Esophagus muscularis mucosa (tissue), 4 donors: ENCODE measurements around the gene PLN. TPM values are rescaled to one million over a fixed set of nuclear protein-coding genes. Genes with fewer than 3 reads are reported as not detected.

Experiments
- DNase-seq: peaks from one replicate; pipeline ENCODE4 v3.0.0-alpha.2; 2017; ENCODE audit errors: extremely low spot score
- H3K27ac ChIP-seq, 4 donors: fragments of 200-600 bp; sonication (generic); replicated peaks in 1 of 4; 1 replicate in 3 of 4; 2 replicates in 1 of 4; pipeline ENCODE4 v1.5.1; 2016 to 2019; ENCODE audit warnings: mild to moderate bottlenecking in 1 of 4
- H3K27me3 ChIP-seq, 4 donors: fragments of 200-600 bp; sonication (generic); one replicate each; pipeline versions ENCODE4 v1.5.1 to v1.6.0; 2016 to 2019
- H3K36me3 ChIP-seq, 4 donors: fragments of 200-600 bp; sonication (generic); one replicate each; pipeline ENCODE4 v1.5.1; 2016 to 2019
- H3K4me1 ChIP-seq, 4 donors: fragments of 200-600 bp; sonication (generic); one replicate each; pipeline ENCODE4 v1.5.1; 2016 to 2019
- H3K4me3 ChIP-seq, 4 donors: fragments of 200-600 bp; sonication (generic); 1 replicate in 2 of 4; 2 replicates in 2 of 4; pipeline ENCODE4 v1.5.1; 2016 to 2019; ENCODE audit warnings: mild to moderate bottlenecking in 4 of 4, moderate library complexity in 1 of 4
- H3K9me3 ChIP-seq, 4 donors: fragments of 200-600 bp; sonication (generic); 1 replicate in 3 of 4; 2 replicates in 1 of 4; pipeline ENCODE4 v1.5.1; 2016 to 2019
- CTCF ChIP-seq, 3 experiments: fragments of 200-600 bp in 2 of 3; fragments of 450-650 bp in 1 of 3; sonication (generic) in 2 of 3; IDR thresholded peaks; one replicate each; pipeline ENCODE4 v1.5.1; 2017 to 2019; ENCODE audit warnings: antibody characterized with exemption in 3 of 3, mild to moderate bottlenecking in 2 of 3, moderate library complexity in 1 of 3
- EP300 ChIP-seq: sonication (generic); formaldehyde crosslinking; IDR thresholded peaks from one replicate; pipeline ENCODE4 v1.6.1; 2017; ENCODE audit warnings: antibody characterized with exemption
- POLR2A ChIP-seq: fragments of 450-650 bp; IDR thresholded peaks from one replicate; pipeline ENCODE4 v1.6.1; 2017; ENCODE audit warnings: antibody characterized with exemption, moderate library complexity, mild to moderate bottlenecking, low read depth
- POLR2AphosphoS5 ChIP-seq, 2 donors: sonication (generic); formaldehyde crosslinking; IDR thresholded peaks; one replicate each; pipeline ENCODE4 v1.6.1; 2017; ENCODE audit warnings: antibody characterized with exemption in 2 of 2
- WGBS: methylation state at CpG from one replicate; pipeline ENCODE4 v1.1.5; 2018; 5-methylcytosine and 5-hydroxymethylcytosine counted together
- intact Hi-C: fragments of 100-400 bp; cut with DNase I; formaldehyde crosslinking; loops from one replicate; pipeline ENCODE4 v1.15.1; 2023
- total RNA-seq, 4 donors: library from RNA; depleted of rRNA; stranded (reverse); fragments of >200 nt; gene quantifications; one replicate each; pipeline versions ENCODE4 v1.1.0 to v1.2.1, GENCODE V29; 2016

The PLN gene
- total RNA-seq, 4 donors from 2014 or later: 262 to 431 (median 319) TPM

GRCh38 chr6:118504611-118505010, 43.5 kb upstream of the PLN start:
- H3K27ac ChIP-seq: no peak overlapping the region

GRCh38 chr6:118505656-118506055, 42.4 kb upstream of the PLN start:
- DNase-seq: no peak
- intact Hi-C loops: no loop called here
- Histone ChIP-seq H3K4me3 (no peak overlapping the region), H3K9me3 (no peaks in the 10 kb centered on the region), H3K27me3 (no peaks in the 10 kb centered on the region), H3K36me3 (peaks cover 0 to 6% (median 1%) of the 10 kb centered on the region in 4 donors), H3K27ac (no peak overlapping the region), H3K4me1 (peaks cover 0 to 6% (median 1%) of the 10 kb centered on the region in 4 donors)
- 96% methylated on average over 2 of the region's 2 CpGs for WGBS
- no peak for TF ChIP-seq EP300
- TF ChIP-seq POLR2A: no peak
- no peak for TF ChIP-seq CTCF (IDR thresholded peaks at IDR 0.05)
- no peak for TF ChIP-seq POLR2AphosphoS5 (IDR thresholded peaks at IDR 0.05)

More at GRCh38 chr6:118504611-118505010, 43.5 kb upstream of the PLN start:
- no peak for TF ChIP-seq POLR2A
- Histone ChIP-seq H3K27me3 (no peaks in the 10 kb centered on the region), H3K9me3 (no peaks in the 10 kb centered on the region), H3K36me3 (peaks cover 0 to 6% (median 1%) of the 10 kb centered on the region in 4 donors), H3K4me1 (peaks cover 0 to 6% (median 1%) of the 10 kb centered on the region in 4 donors), H3K4me3 (no peak overlapping the region)
- DNase-seq: no peak
- 97% methylated on average over 2 of the region's 2 CpGs for WGBS
- intact Hi-C loops: no loop called here

- TF ChIP-seq CTCF (IDR thresholded peaks at IDR 0.05): no peak
- no peak for TF ChIP-seq EP300
- no peak for TF ChIP-seq POLR2AphosphoS5 (IDR thresholded peaks at IDR 0.05)
- no peak for TF ChIP-seq POLR2A
- Histone ChIP-seq H3K4me3 (no peak overlapping the region), H3K36me3 (peaks cover 0 to 6% (median 1%) of the 10 kb centered on the region in 4 donors), H3K27me3 (no peaks in the 10 kb centered on the region), H3K9me3 (no peaks in the 10 kb centered on the region), H3K27ac (no peak overlapping the region), H3K4me1 (peaks cover 0 to 6% (median 1%) of the 10 kb centered on the region in 4 donors)
- 88% methylated on average over 5 of the region's 5 CpGs for WGBS
- intact Hi-C loops: no loop called here
- no peak for DNase-seq
Measured at GRCh38 chr6:118506071-118506638, 41.9 kb upstream of the PLN start.

GRCh38 chr6:118507636-118508035, 40.5 kb upstream of the PLN start:
- H3K9me3 ChIP-seq: no peaks in the 10 kb centered on the region
- H3K27ac ChIP-seq: no peak overlapping the region
- TF ChIP-seq EP300 (no peak), POLR2AphosphoS5 (IDR thresholded peaks at IDR 0.05) (no peak), POLR2A (no peak), CTCF (IDR thresholded peaks at IDR 0.05) (no peak)
- peaks cover 0 to 6% (median 3%) of the 10 kb centered on the region in 4 donors for H3K4me1 ChIP-seq
- 100% methylated on average over 1 of the region's 1 CpG for WGBS
- no peaks in the 10 kb centered on the region for H3K27me3 ChIP-seq
- no peak overlapping the region for H3K4me3 ChIP-seq
- no peak for DNase-seq
- intact Hi-C loops: no loop called here
- peaks cover 0 to 6% (median 0%) of the 10 kb centered on the region in 4 donors for H3K36me3 ChIP-seq

- DNase-seq: no peak
- Histone ChIP-seq H3K9me3 (no peaks in the 10 kb centered on the region), H3K27me3 (no peaks in the 10 kb centered on the region), H3K36me3 (peaks cover 0 to 6% (median 0%) of the 10 kb centered on the region in 4 donors), H3K27ac (no peak overlapping the region), H3K4me1 (peaks cover 0 to 6% (median 4%) of the 10 kb centered on the region in 4 donors), H3K4me3 (no peak overlapping the region)
- intact Hi-C loops: loop anchor here (1.0 kb wide), 1 partner anchor 225 kb away; no protein-coding TSS in a partner anchor
- no peak for TF ChIP-seq POLR2AphosphoS5 (IDR thresholded peaks at IDR 0.05)
- no peak for TF ChIP-seq EP300
- no peak for TF ChIP-seq POLR2A
- TF ChIP-seq CTCF (IDR thresholded peaks at IDR 0.05): peak; percentile 64 to 76 (median 75)
- 47% methylated on average over 3 of the region's 3 CpGs for WGBS
Measured at GRCh38 chr6:118509009-118509617, 39.0 kb upstream of the PLN start.
